Activated CD4-positive, alpha-beta T cell treated with anti-CD3 and anti-CD28 coated beads, Interleukin-2, amount 10 ng/mL, durations not matched to agents 7 days and 5 days (primary cell): Measurements from ENCODE around the gene QPRT. TPM values are rescaled to one million over a fixed set of nuclear protein-coding genes. Genes with fewer than 3 reads are reported as not detected.
"Not testable (repeated sequence)": the region's sequence is repeated elsewhere in the genome, so short reads cannot be mapped to it uniquely, and the experiment has no call there.

Experiments used
- CTCF ChIA-PET: fragments of 350-600 bp; sonication (Branson Sonifier 250); formaldehyde crosslinking; loops from one replicate; lab custom pipeline; 2021; ENCODE audit warnings: antibody characterized with exemption; lab: Charles Lee
- POLR2A ChIA-PET: fragments of 350-600 bp; sonication (Branson Sonifier 250); formaldehyde crosslinking; loops from one replicate; lab custom pipeline; 2021; ENCODE audit warnings: antibody characterized with exemption; lab: Charles Lee
- DNase-seq: peaks from one replicate; pipeline ENCODE4 v3.0.0-alpha.2; 2020
- H3K27ac Mint-ChIP-seq: one replicate; pipeline ENCODE4 v1.8.0; 2021; ENCODE audit warnings: mild to moderate bottlenecking, moderate library complexity, mixed read lengths
- H3K27me3 Mint-ChIP-seq: one replicate; pipeline ENCODE4 v1.8.0; 2021; ENCODE audit warnings: mixed read lengths
- H3K36me3 Mint-ChIP-seq: one replicate; pipeline ENCODE4 v1.8.0; 2021; ENCODE audit warnings: low read depth, mixed read lengths
- H3K4me1 Mint-ChIP-seq: one replicate; pipeline ENCODE4 v1.8.0; 2021; ENCODE audit warnings: mixed read lengths
- H3K4me3 Mint-ChIP-seq: one replicate; pipeline ENCODE4 v1.8.0; 2021; ENCODE audit warnings: mild to moderate bottlenecking, moderate library complexity, mixed read lengths
- H3K9me3 Mint-ChIP-seq: one replicate; pipeline ENCODE4 v1.8.0; 2021; ENCODE audit warnings: mixed read lengths
- total RNA-seq, 2 experiments: library from RNA; stranded (reverse); gene quantifications; one replicate each; pipeline ENCODE4 v1.2.3, GENCODE V29; 2021

The QPRT gene
- total RNA-seq, 2 experiments from 2014 or later, result 3.9 to 4.8 TPM

DNA sequence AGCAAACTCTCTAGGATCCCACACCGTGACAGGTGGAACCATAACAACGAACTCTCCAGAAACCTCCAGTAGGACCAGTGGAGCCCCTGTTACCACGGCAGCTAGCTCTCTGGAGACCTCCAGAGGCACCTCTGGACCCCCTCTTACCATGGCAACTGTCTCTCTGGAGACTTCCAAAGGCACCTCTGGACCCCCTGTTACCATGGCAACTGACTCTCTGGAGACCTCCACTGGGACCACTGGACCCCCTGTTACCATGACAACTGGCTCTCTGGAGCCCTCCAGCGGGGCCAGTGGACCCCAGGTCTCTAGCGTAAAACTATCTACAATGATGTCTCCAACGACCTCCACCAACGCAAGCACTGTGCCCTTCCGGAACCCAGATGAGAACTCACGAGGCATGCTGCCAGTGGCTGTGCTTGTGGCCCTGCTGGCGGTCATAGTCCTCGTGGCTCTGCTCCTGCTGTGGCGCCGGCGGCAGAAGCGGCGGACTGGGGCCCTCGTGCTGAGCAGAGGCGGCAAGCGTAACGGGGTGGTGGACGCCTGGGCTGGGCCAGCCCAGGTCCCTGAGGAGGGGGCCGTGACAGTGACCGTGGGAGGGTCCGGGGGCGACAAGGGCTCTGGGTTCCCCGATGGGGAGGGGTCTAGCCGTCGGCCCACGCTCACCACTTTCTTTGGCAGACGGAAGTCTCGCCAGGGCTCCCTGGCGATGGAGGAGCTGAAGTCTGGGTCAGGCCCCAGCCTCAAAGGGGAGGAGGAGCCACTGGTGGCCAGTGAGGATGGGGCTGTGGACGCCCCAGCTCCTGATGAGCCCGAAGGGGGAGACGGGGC lies 14.7 kb upstream of the QPRT start:
- Mint-ChIP-seq H3K9me3 (no peaks in the 10 kb centered on the region), H3K27ac (peak overlapping the region; percentile 94), H3K36me3 (peaks cover 52% of the 10 kb centered on the region), H3K27me3 (no peaks in the 10 kb centered on the region), H3K4me1 (peaks cover 49% of the 10 kb centered on the region), H3K4me3 (peak overlapping the region; percentile 99)
- ChIA-PET CTCF (interaction anchor here (0.7 to 2.6 kb wide), 4 partner anchors 9 to 184 kb away, joined by 4 to 10 read pairs (median 6); partner anchors contain the start of gene KIF22), POLR2A (no interaction called here)
- peak; percentile 45 for DNase-seq

DNA sequence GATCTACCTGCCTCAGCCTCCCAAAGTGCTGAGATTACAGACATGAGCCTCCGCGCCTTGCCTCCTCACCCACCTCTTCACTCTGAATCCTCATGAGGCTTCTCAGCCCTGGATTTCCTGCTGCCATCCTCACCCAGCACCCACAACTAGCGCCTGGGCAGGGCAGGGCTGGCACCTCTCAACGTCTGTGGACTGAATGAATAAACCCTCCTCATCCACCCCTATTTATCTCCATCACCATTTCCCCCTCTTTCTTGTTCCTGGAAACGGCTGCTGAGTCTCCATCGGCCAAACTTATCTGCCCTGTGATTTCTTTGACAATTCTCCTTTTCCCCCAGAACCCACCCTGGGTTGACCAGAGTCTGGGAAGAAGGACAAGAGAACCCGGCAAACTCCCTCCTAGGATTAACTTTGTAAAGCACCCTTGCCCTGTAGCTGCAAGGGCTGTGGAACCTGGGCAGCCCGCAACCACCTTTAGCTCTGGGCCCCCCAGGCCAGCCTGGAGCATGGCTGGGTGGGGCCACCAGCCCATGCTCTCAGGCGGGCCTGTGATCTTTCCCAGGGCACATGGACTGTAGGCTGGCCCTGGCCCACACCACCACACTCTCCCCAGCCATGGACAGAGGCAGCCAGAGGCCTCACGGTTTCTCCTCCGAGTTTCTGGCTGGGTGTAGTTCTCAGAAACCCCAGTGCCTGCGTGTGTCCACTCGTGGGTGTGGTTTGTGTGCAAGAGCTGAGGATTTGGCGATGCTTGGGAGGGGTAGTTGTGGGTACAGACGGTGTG lies 13.5 kb upstream of the QPRT start:
- ChIA-PET CTCF (interaction anchor here (0.5 to 2.6 kb wide), 6 partner anchors 10 to 150 kb away, joined by 3 to 10 read pairs (median 4); partner anchors contain the start of genes KIF22 and PAGR1), POLR2A (no interaction called here)
- peaks cover 49% of the 10 kb centered on the region for H3K4me1 Mint-ChIP-seq
- H3K27ac Mint-ChIP-seq, result peak overlapping the region; percentile 94
- peaks cover 53% of the 10 kb centered on the region for H3K36me3 Mint-ChIP-seq
- H3K27me3 Mint-ChIP-seq, result no peaks in the 10 kb centered on the region
- no peaks in the 10 kb centered on the region for H3K9me3 Mint-ChIP-seq
- no peak for DNase-seq
- peak overlapping the region; percentile 99 for H3K4me3 Mint-ChIP-seq

DNA sequence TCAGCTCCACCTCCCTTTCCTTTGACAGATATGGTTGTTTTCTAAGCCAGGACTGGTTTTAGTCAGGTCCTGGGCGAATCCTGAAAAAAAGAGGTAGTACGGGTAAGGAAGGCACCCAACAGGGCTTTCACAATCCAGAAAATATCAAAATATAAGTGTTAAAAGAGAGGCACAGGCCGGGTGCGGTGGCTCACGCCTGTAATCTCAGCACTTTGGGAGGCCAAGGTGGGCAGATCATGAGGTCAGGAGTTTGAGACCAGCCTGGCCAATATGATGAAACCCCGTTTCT lies 11.7 kb upstream of the QPRT start:
- H3K9me3 Mint-ChIP-seq, POLR2A ChIA-PET, DNase-seq, H3K27me3 Mint-ChIP-seq: not testable (repeated sequence)
- H3K36me3 Mint-ChIP-seq, result peaks cover 65% of the 10 kb centered on the region
- CTCF ChIA-PET, result interaction anchor here (1.2 kb wide), 1 partner anchor 16 kb away, joined by 3 read pairs; no protein-coding TSS in a partner anchor
- H3K27ac Mint-ChIP-seq, result peak overlapping the region; percentile 54
- H3K4me3 Mint-ChIP-seq, result peak overlapping the region; percentile 99
- H3K4me1 Mint-ChIP-seq, result peaks cover 43% of the 10 kb centered on the region

DNA sequence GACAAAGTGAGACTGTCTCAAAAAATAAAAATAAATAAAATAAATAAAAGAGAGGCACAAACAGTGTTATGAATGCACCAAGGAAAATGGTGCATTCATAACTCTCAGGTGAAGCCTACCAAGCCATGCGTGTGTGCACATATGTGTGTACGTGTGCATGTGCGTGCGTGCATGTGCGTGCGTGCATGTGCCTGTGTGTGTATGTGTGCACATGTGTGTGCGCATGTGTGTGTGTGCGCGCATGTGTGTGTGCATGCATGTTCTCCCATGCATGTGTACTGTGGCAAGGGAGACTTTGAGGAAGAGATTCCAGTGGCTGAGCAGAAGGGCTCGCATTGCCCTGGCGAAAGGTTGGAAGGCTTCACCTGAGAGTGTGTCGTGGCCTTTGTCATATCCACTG lies 11.2 kb upstream of the QPRT start:
- no peak overlapping the region for H3K4me3 Mint-ChIP-seq
- ChIA-PET CTCF (interaction anchor here (0.6 to 1.0 kb wide), 2 partner anchors 10 to 25 kb away, joined by 3 to 5 read pairs; no protein-coding TSS in a partner anchor), POLR2A (no interaction called here)
- no peaks in the 10 kb centered on the region for H3K27me3 Mint-ChIP-seq
- H3K9me3 Mint-ChIP-seq, result no peaks in the 10 kb centered on the region
- DNase-seq, result no peak
- no peak overlapping the region for H3K27ac Mint-ChIP-seq
- peaks cover 43% of the 10 kb centered on the region for H3K4me1 Mint-ChIP-seq
- H3K36me3 Mint-ChIP-seq, result peaks cover 64% of the 10 kb centered on the region

DNA sequence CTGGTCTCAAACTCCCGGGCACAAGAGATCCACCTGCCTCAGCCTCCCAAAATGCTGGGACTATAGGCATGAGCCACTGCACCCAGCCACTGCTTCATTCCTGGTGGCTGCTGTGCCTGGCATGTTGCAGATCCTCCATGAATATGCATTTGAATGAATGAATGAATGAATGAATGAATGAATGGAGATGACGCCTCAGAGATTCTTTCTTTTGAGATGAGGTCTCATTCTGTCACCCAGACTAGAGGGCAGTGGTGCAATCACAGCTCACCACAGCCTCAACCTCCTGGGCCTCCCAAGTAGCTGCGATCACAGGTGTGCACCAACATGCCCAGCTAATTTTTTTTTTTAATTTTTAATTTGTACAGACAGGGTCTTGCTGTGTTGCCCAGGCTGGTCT lies 10.7 kb upstream of the QPRT start:
- peaks cover 60% of the 10 kb centered on the region for H3K36me3 Mint-ChIP-seq
- no peak overlapping the region for H3K27ac Mint-ChIP-seq
- no peak for DNase-seq
- H3K4me1 Mint-ChIP-seq, result peaks cover 44% of the 10 kb centered on the region
- no peaks in the 10 kb centered on the region for H3K9me3 Mint-ChIP-seq
- H3K27me3 Mint-ChIP-seq, result no peaks in the 10 kb centered on the region
- ChIA-PET CTCF (interaction anchor here (0.6 to 1.0 kb wide), 2 partner anchors 9 to 25 kb away, joined by 3 to 5 read pairs; no protein-coding TSS in a partner anchor), POLR2A (interaction anchor here (0.6 kb wide), 1 partner anchor 180 kb away, joined by 4 read pairs; no protein-coding TSS in a partner anchor)
- H3K4me3 Mint-ChIP-seq, result no peak overlapping the region

DNA sequence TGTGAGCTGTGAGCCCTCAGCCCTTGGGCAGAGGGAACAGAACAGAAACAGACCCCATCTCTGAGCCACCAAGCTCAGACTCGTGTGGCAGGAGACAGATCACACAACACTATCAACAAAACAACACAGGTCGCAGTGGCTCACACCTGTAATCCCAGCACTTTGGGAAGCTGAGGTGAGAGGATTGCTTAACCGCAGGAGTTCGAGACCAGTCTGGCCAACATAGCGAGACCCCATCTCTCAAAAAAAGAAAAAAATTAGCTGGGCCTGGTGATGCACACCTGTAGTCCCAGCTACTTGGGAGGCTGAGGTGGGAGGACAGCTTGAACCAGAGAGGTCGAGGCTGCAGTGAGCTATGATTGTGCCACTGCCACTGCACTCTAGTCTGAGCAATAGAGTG lies 5.5 kb upstream of the QPRT start:
- H3K4me1 Mint-ChIP-seq, result peaks cover 36% of the 10 kb centered on the region
- no peak overlapping the region for H3K4me3 Mint-ChIP-seq
- DNase-seq, result no peak
- no peaks in the 10 kb centered on the region for H3K9me3 Mint-ChIP-seq
- POLR2A ChIA-PET, result no interaction called here
- H3K27ac Mint-ChIP-seq, result no peak overlapping the region
- H3K27me3 Mint-ChIP-seq, result no peaks in the 10 kb centered on the region
- CTCF ChIA-PET, result interaction anchor here (0.8 to 1.5 kb wide), 4 partner anchors 10 to 359 kb away, joined by 3 to 4 read pairs (median 3); partner anchors contain the start of gene KIF22
- peaks cover 21% of the 10 kb centered on the region for H3K36me3 Mint-ChIP-seq

DNA sequence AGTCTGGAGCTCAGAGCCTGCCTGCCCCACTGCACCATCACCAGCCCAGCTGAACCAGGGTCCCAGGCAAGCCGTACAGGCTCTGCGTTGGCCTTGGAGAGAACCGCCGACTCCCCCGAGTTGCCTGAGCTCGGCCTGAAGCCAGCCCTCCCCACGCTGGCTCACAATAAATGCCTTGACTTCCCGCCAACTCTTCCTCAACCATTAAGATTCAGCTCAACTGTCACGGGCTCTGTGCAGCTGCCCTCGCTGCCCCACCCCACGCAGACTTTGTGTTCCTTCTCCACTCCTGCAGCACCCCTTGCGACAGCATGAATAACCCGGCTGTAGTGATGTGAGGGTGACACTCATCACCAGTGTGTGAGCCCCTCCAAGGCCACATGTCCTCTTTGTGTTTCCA lies 4.8 kb upstream of the QPRT start:
- CTCF ChIA-PET, result interaction anchor here (0.6 to 1.5 kb wide), 6 partner anchors 9 to 358 kb away, joined by 3 to 7 read pairs (median 4); partner anchors contain the start of gene KIF22
- H3K27ac Mint-ChIP-seq, result peak overlapping the region; percentile 37

DNA sequence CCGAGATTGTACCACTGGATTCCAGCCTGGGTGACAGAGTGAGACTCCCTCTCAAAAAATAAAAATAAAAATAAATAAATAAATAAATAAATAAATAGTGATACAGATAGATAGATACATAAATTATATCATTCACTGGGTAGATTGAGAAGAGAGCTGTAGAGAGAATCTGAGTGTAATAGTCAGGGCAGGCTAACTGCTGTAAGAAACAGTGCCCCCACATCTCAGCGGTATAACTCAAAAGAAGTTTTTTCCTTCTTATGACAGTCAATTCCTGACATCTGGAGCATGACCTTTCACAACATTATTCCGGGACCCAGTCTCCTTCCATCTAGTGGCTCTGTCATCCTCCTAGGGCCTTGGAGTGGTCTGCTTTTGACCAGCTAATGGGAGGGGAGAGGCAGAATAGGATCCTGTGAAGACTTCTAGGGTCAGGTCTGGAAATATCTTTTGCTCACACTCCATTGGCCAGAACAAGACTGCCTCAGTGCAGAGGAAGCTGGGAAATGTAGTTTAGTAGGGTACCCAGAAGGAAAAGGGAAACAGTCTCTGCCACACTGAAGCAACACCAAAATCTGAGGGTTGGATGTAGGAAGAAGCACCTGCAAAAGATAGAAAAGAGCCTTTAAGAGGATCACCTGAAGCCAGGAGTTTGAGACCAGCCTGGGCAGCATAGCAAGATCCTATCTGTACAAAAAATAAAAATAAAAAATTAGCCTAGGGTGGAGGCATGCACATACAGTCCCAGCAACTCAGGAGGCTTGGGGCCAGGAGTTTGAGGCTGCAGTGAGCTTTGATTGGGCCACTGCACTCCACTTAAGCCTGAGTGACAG lies 3.0 kb upstream of the QPRT start:
- Mint-ChIP-seq H3K4me1 (peaks cover 42% of the 10 kb centered on the region), H3K27ac (peak overlapping the region; percentile 31), H3K27me3 (no peaks in the 10 kb centered on the region), H3K9me3 (no peaks in the 10 kb centered on the region), H3K4me3 (no peak overlapping the region), H3K36me3 (peaks cover 13% of the 10 kb centered on the region)
- peak; percentile 38 for DNase-seq
- ChIA-PET POLR2A (no interaction called here), CTCF (interaction anchor here (0.5 to 1.9 kb wide), 5 partner anchors 14 to 372 kb away, joined by 3 to 4 read pairs (median 3); no protein-coding TSS in a partner anchor)

More for the DNA sequence above, 4.8 kb upstream of the QPRT start:
- peaks cover 19% of the 10 kb centered on the region for H3K36me3 Mint-ChIP-seq
- no peak for DNase-seq
- H3K9me3 Mint-ChIP-seq, result no peaks in the 10 kb centered on the region
- POLR2A ChIA-PET, result no interaction called here
- H3K4me3 Mint-ChIP-seq, result no peak overlapping the region
- H3K27me3 Mint-ChIP-seq, result no peaks in the 10 kb centered on the region
- peaks cover 38% of the 10 kb centered on the region for H3K4me1 Mint-ChIP-seq

DNA sequence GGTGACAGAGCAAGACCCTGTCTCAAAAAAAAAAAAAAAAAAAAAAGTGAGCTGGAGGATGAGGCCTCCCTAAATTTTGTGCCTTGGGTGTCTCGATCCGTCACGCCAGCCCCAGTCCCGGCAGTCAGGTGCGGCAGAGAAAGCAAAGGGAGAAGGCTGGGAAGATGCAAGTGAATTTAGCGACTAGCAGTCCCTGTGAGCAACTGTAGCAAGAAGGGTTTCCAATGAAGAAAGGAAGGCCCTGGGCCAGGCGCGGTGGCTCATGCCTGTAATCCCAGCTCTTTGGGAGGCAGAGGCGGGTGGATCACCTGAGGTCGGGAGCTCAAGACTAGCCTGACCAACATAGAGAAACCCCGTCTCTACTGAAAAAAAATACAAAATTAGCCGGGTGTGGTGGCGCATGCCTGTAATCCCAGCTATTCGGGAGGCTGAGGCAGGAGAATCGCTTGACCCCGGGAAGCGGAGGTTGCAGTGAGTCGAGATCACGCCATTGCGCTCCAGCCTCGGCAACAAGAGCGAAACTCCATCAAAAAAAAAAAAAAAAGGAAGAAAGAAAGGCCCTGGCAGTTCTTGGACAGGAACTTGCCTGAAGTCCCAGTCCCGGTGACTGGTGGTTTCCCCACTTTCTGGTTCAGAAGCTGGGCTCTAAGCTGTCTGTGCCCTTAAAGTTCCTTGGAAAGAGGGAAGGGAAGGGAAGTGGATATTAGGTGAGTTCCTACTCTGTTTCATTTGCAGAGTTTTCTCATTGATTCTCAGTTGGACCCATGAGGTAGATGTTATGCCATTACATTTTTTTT lies 1.8 kb upstream of the QPRT start:
- ChIA-PET CTCF (interaction anchor here (0.6 to 1.9 kb wide), 6 partner anchors 9 to 146 kb away, joined by 3 to 4 read pairs (median 3); partner anchors contain the start of gene KIF22), POLR2A (interaction anchor here (0.5 to 0.7 kb wide), 2 partner anchors 163 to 351 kb away, joined by 3 to 4 read pairs; no protein-coding TSS in a partner anchor)
- no peak for DNase-seq
- Mint-ChIP-seq H3K4me1 (peaks cover 38% of the 10 kb centered on the region), H3K4me3 (no peak overlapping the region), H3K9me3 (no peaks in the 10 kb centered on the region), H3K36me3 (peaks cover 6% of the 10 kb centered on the region), H3K27ac (peak overlapping the region; percentile 36), H3K27me3 (no peaks in the 10 kb centered on the region)

DNA sequence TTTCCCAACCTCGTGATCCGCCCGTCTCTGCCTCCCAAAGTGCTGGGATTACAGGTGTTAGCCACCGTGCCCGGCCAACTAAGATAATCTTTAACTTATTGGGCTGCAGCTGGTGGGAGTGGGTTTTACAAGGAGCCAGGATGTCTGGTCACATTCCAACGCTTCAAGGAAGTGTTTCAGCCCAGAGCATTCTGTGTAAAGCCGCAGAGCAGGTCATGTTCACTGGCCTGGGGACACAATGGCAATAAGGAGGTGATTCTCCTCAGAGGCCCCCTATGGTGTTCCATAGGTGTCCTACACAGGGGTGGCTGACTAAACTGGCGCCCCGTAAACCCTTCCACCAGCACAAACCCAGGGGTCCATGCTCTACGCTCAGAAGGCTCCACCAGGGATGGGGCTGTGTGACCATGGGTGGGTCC lies 1.2 kb downstream of the QPRT start:
- ChIA-PET POLR2A (no interaction called here), CTCF (interaction anchor here (0.7 to 1.8 kb wide), 3 partner anchors 11 to 168 kb away, joined by 3 to 7 read pairs (median 5); no protein-coding TSS in a partner anchor)
- Mint-ChIP-seq H3K4me1 (peaks cover 31% of the 10 kb centered on the region), H3K36me3 (peaks cover 3% of the 10 kb centered on the region), H3K27me3 (no peaks in the 10 kb centered on the region), H3K27ac (peak overlapping the region; percentile 89), H3K4me3 (peak overlapping the region; percentile 48), H3K9me3 (no peaks in the 10 kb centered on the region)
- no peak for DNase-seq

DNA sequence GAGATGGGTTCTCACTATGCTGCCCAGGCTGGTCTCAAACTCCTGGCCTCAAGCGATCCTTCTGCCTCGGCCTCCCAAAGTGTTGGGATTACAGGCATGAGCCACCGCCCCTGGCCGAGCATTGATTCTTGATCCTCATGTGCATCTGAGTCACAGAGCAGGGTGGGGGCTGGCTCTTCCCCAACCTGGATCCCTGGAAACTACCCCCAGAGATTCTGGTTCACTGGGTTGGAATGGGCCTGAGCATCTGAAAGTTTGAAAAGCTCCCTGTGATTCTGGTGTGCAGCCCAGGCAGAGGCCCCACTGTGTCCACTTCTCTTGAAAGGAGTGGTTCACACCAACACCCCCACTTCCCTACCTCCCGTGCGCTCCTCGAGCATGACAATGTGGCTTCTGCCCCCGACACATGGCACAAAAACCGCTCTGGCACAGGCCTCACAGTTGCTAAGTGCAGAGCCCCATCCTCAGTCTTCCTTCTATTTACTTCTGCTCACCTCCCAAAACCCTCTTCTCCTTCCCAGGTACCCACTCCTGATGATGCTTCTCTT lies 4.6 kb downstream of the QPRT start:
- Mint-ChIP-seq H3K27ac (no peak overlapping the region), H3K4me1 (peaks cover 29% of the 10 kb centered on the region), H3K27me3 (no peaks in the 10 kb centered on the region), H3K4me3 (no peak overlapping the region), H3K9me3 (no peaks in the 10 kb centered on the region), H3K36me3 (no peaks in the 10 kb centered on the region)
- no peak for DNase-seq
- CTCF ChIA-PET, result interaction anchor here (0.9 to 1.2 kb wide), 4 partner anchors 8 to 17 kb away, joined by 3 to 4 read pairs (median 3); no protein-coding TSS in a partner anchor
- POLR2A ChIA-PET, result no interaction called here
